Cardiac septum (tissue), 1 donor: ENCODE measurements around the gene NUTF2. TPM values are rescaled to one million over a fixed set of nuclear protein-coding genes. Genes with fewer than 3 reads are reported as not detected.
"Not testable (repeated sequence)": the region's sequence is repeated elsewhere in the genome, so short reads cannot be mapped to it uniquely, and the experiment has no call there.

Experiments used
- DNase-seq: peaks from one replicate; pipeline ENCODE4 v3.0.0-alpha.2; 2020; ENCODE audit warnings: low spot score
- intact Hi-C: fragments of 100-400 bp; cut with DNase I; formaldehyde crosslinking; loops from one replicate; pipeline ENCODE4 v1.14.0; 2022
- total RNA-seq: library from RNA; stranded (reverse); fragmentation: NEBNext Ultra II Directional; extraction: Animal tissue kit (Norgen Biotek cat#: 25700); gene quantifications from one replicate; pipeline ENCODE4 v1.2.1, GENCODE V29; 2021
- donor health status: DM: no; HTN: no; CAD: no.

The NUTF2 gene
- total RNA-seq, 1 donor from 2014 or later: 87.1 TPM

GRCh38 chr16:67902831-67903230 lies 56.1 kb downstream of the NUTF2 start:
- no peak for DNase-seq
- intact Hi-C loops: no loop called here

DNA sequence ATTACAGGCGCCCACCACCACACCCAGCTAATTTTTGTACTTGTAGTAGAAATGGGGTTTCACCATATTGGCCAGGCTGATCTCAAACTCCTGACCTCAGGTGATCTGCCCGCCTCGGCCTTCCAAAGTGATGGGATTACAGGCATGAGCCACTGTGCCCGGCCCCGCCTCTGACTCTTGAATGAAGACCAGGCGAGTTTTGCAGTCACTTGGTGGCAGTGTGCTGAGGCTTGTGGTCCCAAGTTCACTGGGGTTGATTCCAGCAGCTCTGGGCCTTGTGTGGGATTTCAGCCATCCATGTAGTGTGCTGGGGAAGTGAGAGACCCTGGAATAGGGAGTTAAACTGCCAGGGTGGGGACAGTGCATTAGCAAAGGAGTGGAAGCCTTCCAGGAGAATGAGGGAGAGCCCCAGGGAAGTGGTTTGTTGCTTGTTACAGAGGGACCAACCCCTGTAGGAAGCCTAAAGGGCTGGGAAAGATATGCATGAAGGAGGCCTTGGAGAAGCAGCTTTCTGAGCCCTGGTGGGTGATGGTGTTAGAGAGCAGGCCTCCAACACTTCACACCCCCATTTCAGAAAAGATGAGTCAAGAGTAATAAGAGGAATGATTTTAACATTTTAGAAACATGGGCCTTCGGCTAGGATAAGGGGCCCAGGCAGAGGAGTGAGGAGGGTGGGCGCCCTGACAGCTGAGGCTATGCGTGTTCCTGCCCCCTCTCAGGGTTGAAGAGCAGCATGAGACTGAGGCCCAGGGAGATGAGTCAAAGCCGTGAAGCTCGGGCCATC lies 60.9 kb downstream of the NUTF2 start:
- no peak for DNase-seq
- intact Hi-C loops: no loop called here

DNA sequence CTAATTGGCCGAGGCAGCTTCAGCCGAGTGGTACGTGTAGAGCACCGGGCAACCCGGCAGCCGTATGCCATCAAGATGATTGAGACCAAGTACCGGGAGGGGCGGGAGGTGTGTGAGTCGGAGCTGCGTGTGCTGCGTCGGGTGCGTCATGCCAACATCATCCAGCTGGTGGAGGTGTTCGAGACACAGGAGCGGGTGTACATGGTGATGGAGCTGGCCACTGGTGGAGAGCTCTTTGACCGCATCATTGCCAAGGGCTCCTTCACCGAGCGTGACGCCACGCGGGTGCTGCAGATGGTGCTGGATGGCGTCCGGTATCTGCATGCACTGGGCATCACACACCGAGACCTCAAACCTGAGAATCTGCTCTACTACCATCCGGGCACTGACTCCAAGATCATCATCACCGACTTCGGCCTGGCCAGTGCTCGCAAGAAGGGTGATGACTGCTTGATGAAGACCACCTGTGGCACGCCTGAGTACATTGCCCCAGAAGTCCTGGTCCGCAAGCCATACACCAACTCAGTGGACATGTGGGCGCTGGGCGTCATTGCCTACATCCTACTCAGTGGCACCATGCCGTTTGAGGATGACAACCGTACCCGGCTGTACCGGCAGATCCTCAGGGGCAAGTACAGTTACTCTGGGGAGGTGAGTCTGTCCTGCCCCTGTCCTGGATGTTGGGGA lies 62.5 kb downstream of the NUTF2 start:
- intact Hi-C loops: no loop called here
- no peak for DNase-seq

DNA sequence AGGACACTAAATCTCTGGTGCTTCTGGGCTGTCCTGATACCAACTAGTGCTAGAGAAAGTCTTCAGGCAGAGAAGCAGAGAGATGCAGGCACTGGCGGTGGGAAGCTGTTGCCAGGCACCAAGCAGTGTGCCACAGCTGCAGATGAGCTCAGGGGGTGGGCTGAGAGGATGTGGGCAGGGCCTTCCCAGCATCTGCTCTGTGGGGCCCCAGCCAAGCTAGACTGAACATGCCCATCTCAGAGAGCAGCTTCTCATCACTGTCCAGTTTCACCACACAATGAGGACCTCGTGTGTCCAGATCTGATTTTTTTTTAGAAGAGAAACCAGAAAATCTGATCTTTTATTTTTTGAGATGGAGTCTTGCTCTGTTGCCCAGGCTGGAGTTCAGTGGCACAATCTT lies 63.4 kb downstream of the NUTF2 start:
- intact Hi-C loops: no loop called here
- no peak for DNase-seq

GRCh38 chr16:67914758-67915495 lies 68.2 kb downstream of the NUTF2 start:
- no peak for DNase-seq

GRCh38 chr16:67915496-67915769 lies 68.7 kb downstream of the NUTF2 start:
- intact Hi-C loops, DNase-seq: not testable (repeated sequence)

More at GRCh38 chr16:67914758-67915495, 68.2 kb downstream of the NUTF2 start:
- intact Hi-C loops: no loop called here

- intact Hi-C loops: no loop called here
Observed at GRCh38 chr16:67915831-67916723, 69.3 kb downstream of the NUTF2 start.

GRCh38 chr16:67917140-67917851 lies 70.6 kb downstream of the NUTF2 start:
- DNase-seq: no peak
- intact Hi-C loops: no loop called here

More at GRCh38 chr16:67915831-67916723, 69.3 kb downstream of the NUTF2 start:
- DNase-seq: no peak

DNA sequence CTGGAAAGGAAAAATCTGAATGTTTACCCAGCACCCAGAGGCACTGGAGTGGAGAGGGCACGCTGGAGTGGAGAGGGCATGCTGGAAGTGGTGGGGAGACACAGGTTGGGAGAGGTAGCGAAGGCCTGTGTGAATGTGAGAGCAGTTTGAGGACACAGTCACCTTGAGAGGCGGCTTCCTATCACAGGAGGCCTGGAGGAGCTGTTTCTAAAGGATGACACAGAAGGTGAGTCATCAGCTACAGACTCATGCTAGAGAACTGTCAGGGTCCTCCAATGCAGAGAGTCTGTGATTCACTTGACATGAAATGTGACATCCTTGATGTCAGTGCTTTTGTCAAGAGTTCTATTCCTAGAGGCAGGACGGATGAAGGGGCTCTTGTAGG lies 71.1 kb downstream of the NUTF2 start:
- intact Hi-C loops: no loop called here
- DNase-seq: no peak

- intact Hi-C loops: no loop called here
- DNase-seq: no peak
Observed at GRCh38 chr16:67919622-67920221, 73.0 kb downstream of the NUTF2 start.

Other genes starting within 250 kb of the NUTF2 start
- 0.40 TPM for gene CARMIL2, start 201.8 kb upstream of the NUTF2 start, total RNA-seq
- gene ACD, start 186.7 kb upstream of the NUTF2 start, total RNA-seq: 9.3 TPM
- gene PARD6A, start 186.0 kb upstream of the NUTF2 start, total RNA-seq: 3.4 TPM
- gene ENKD1, start 180.2 kb upstream of the NUTF2 start, total RNA-seq: 8.5 TPM
- 5.6 TPM for gene C16orf86, start 180.1 kb upstream of the NUTF2 start, total RNA-seq
- gene GFOD2, start 127.6 kb upstream of the NUTF2 start, total RNA-seq: 10.7 TPM
- 16.4 TPM for gene RANBP10, start 40.4 kb upstream of the NUTF2 start, total RNA-seq
- gene TSNAXIP1, start 40.0 kb upstream of the NUTF2 start, total RNA-seq: 0.51 TPM
- gene THAP11, start 4.6 kb upstream of the NUTF2 start, total RNA-seq: 23.0 TPM
- 27.9 TPM for gene CENPT, start 760 bp downstream of the NUTF2 start, total RNA-seq
- gene EDC4, start 26.1 kb downstream of the NUTF2 start, total RNA-seq: 43.8 TPM
- gene NRN1L, start 38.0 kb downstream of the NUTF2 start, total RNA-seq: 2.1 TPM
- 22.6 TPM for gene PSKH1, start 46.3 kb downstream of the NUTF2 start, total RNA-seq
- not detected for gene CTRL, start 84.9 kb downstream of the NUTF2 start, total RNA-seq
- gene PSMB10, start 89.9 kb downstream of the NUTF2 start, total RNA-seq: 66.1 TPM
- gene LCAT, start 97.2 kb downstream of the NUTF2 start, total RNA-seq: 29.8 TPM
- gene SLC12A4, start 121.7 kb downstream of the NUTF2 start, total RNA-seq: 121 TPM
- gene DPEP3, start 133.6 kb downstream of the NUTF2 start, total RNA-seq: not detected
- gene DPEP2, start 152.6 kb downstream of the NUTF2 start, total RNA-seq: 0.78 TPM
- gene DPEP2NB, start 169.0 kb downstream of the NUTF2 start, total RNA-seq: not detected
- gene DDX28, start 176.3 kb downstream of the NUTF2 start, total RNA-seq: 8.6 TPM
- gene DUS2, start 176.4 kb downstream of the NUTF2 start, total RNA-seq: 6.4 TPM
- gene NFATC3, start 238.4 kb downstream of the NUTF2 start, total RNA-seq: 22.9 TPM